Karpas-422 (cell line): Measurements from ENCODE around the gene POLN. TPM values are rescaled to one million over a fixed set of nuclear protein-coding genes. Genes with fewer than 3 reads are reported as not detected.

Experiments
- DNase-seq: peaks from one replicate; pipeline ENCODE4 v3.0.0-alpha.2; 2015
- H2AFZ ChIP-seq: fragments of 200-600 bp; sonication (generic); 2 replicates; pipeline ENCODE4 v1.6.1; 2014; ENCODE audit warnings: antibody characterized with exemption, low read length, mixed read lengths
- H3K27ac ChIP-seq: fragments of 200-600 bp; sonication (generic); 2 replicates; pipeline ENCODE4 v1.5.1; 2014; ENCODE audit warnings: mild to moderate bottlenecking, low read length, moderate library complexity
- H3K27me3 ChIP-seq: fragments of 200-600 bp; sonication (generic); 2 replicates; pipeline ENCODE4 v1.6.1; 2014; ENCODE audit warnings: low read length, mixed read lengths
- H3K36me3 ChIP-seq: fragments of 200-600 bp; sonication (generic); 2 replicates; pipeline ENCODE4 v1.6.1; 2014; ENCODE audit warnings: low read length, mixed read lengths; ENCODE audit not compliant: insufficient read depth
- H3K4me1 ChIP-seq: fragments of 200-600 bp; sonication (generic); 2 replicates; pipeline ENCODE4 v1.6.1; 2014; ENCODE audit warnings: mild to moderate bottlenecking, low read length, mixed read lengths
- H3K4me2 ChIP-seq: fragments of 200-600 bp; sonication (generic); 2 replicates; pipeline ENCODE4 v1.6.1; 2014; ENCODE audit warnings: low read length, low read depth, mild to moderate bottlenecking; ENCODE audit not compliant: poor library complexity, severe bottlenecking
- H3K4me3 ChIP-seq: fragments of 200-600 bp; sonication (generic); 2 replicates; pipeline ENCODE4 v1.5.1; 2014; ENCODE audit warnings: mild to moderate bottlenecking, antibody characterized with exemption, low read length, mixed read lengths
- H3K79me2 ChIP-seq: fragments of 200-600 bp; sonication (generic); 2 replicates; pipeline ENCODE4 v1.6.1; 2014; ENCODE audit warnings: mild to moderate bottlenecking, low read length, mixed read lengths
- H3K9ac ChIP-seq: fragments of 200-600 bp; sonication (generic); 2 replicates; pipeline ENCODE4 v1.6.0; 2014; ENCODE audit warnings: low read length
- H3K9me2 ChIP-seq: fragments of 200-600 bp; sonication (generic), shearing (Covaris generic); replicated peaks from 2 replicates; pipeline ENCODE4 v1.6.0; 2014; ENCODE audit warnings: mild to moderate bottlenecking, low read length, moderate library complexity; ENCODE audit not compliant: insufficient read depth
- H3K9me3 ChIP-seq: fragments of 300-700, 200-600 bp; sonication (generic); 2 replicates; pipeline ENCODE4 v1.6.1; 2014; ENCODE audit warnings: low read length, mixed read lengths
- H4K20me1 ChIP-seq: fragments of 200-600 bp; sonication (generic); 2 replicates; pipeline ENCODE4 v1.6.1; 2014; ENCODE audit warnings: mild to moderate bottlenecking, antibody characterized with exemption, low read length, low read depth; ENCODE audit not compliant: insufficient read depth
- total RNA-seq: library from RNA; depleted of rRNA; stranded (reverse); fragments of >200 nt; shearing (Covaris generic); gene quantifications from 2 replicates; pipeline ENCODE4 v1.2.3, GENCODE V29; 2014; ENCODE audit warnings: low replicate concordance

The POLN gene
- total RNA-seq, 1 experiment from 2014 or later: 4.3 TPM

DNA sequence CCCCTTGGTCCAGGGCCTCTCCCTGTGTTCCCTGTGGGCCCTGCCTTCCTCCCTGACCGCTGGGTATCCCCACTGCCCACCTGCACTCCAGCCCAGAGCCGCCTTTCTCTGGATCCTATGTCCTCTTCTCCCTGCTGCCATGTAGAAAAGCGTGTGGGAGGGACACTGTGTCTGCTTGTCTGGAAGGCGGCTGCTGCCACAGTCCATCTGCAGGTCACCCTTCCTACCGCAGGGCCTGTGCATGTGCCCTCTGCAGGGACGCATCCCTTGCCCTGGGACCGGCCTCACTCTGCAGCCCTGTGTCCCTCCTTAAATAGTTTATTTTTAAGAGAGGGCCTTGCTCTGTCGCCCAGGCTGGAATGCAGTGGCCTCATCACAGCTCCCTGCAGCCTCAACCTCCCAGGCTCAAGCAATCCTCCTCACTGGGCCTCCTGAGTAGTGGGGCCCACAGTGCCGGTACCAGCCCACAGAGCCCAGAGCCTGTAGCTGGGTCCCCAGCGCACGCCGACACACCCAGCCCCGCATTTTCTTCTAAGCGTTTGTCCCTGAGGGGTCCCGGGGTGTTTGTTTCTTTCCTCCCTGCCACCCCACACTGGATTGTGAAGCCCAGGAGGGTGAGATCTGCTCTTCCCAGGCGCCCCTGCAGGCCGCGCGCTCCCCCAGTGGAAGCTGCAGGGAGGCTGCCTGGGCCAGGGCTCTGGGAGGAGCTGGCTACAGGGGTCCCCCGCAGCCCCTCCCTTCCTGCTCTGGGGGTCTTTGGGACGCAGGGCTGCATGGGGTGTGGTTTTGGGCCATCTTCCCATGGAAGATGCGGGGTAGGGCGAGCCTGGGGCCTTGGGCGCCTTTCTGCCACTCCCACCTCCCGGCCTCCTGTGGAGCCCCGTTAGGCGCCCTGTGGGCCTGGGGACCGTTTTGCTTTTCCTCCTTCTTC is 195.6 kb downstream of the POLN start:
- H3K9ac ChIP-seq: no peak overlapping the region
- H3K4me1 ChIP-seq: peaks cover 9% of the 10 kb centered on the region
- peaks cover 7% of the 10 kb centered on the region; the same call in 1 of the 2 replicates for H4K20me1 ChIP-seq
- no peak overlapping the region for H3K4me3 ChIP-seq
- H3K4me2 ChIP-seq: no peak overlapping the region
- no peaks in the 10 kb centered on the region for H3K9me2 ChIP-seq
- no peak overlapping the region for H2AFZ ChIP-seq
- no peaks in the 10 kb centered on the region for H3K36me3 ChIP-seq
- no peak overlapping the region for H3K27ac ChIP-seq
- H3K27me3 ChIP-seq: no peaks in the 10 kb centered on the region
- no peak for DNase-seq
- no peaks in the 10 kb centered on the region for H3K9me3 ChIP-seq
- H3K79me2 ChIP-seq: no peaks in the 10 kb centered on the region

- H2AFZ ChIP-seq: no peak overlapping the region
- peaks cover 7% of the 10 kb centered on the region; the same call in 1 of the 2 replicates for H4K20me1 ChIP-seq
- H3K4me1 ChIP-seq: peaks cover 9% of the 10 kb centered on the region
- H3K27ac ChIP-seq: no peak overlapping the region
- H3K9ac ChIP-seq: no peak overlapping the region
- peak; percentile 51 for DNase-seq
- no peak overlapping the region for H3K4me3 ChIP-seq
- no peaks in the 10 kb centered on the region for H3K36me3 ChIP-seq
- H3K27me3 ChIP-seq: no peaks in the 10 kb centered on the region
- no peaks in the 10 kb centered on the region for H3K9me2 ChIP-seq
- no peaks in the 10 kb centered on the region for H3K79me2 ChIP-seq
- no peak overlapping the region for H3K4me2 ChIP-seq
- no peaks in the 10 kb centered on the region for H3K9me3 ChIP-seq
Observed at GRCh38 chr4:2045518-2045951, 196.4 kb downstream of the POLN start.

DNA sequence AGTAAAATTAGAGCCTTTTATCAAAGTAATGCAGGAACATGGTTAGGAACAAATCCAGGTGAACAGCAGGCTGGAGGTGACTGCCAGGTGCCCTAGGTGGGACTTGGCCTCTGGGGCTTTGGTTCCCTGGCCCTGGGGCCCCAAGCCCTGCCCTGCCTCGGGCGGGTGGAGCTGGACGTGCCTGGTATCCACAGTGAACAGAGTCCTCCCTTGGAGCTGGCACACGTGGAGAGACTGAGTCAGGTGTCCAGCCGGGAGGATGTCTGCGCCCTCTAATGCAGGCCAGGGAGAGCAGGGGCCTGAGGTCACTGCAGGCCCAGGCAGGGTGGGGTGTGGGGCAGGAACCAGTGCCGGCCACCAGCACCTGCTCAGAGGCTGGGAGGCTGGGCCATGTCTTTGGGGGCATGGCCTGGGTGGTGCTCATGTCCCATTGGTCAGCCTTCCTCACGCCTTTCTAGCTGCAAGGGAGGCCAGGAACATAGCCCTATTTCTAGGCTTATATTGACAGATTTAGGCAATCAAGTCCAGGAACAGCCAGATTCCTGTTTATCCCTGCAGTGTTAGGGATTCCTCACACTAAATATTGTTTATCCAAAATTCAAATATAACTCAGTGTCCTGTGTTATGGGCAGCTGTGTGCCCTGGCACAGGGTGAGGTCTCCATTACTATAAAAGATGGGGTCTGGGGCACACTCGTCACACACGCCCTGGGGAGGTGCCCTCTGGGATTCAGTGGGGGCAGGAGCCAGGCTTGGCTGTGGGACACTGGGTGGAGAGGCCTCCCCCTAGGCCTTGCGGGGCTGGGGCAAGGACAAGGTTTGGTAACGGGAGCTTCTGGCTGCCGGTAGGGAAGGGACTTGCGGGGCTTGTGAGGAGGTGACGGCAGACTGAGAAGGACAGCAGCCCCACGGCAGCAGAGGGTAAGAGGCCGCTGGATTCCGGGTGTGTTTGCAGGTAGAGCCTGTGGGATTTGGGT is 197.1 kb downstream of the POLN start:
- no peaks in the 10 kb centered on the region for H3K9me2 ChIP-seq
- H2AFZ ChIP-seq: no peak overlapping the region
- H3K36me3 ChIP-seq: no peaks in the 10 kb centered on the region
- peaks cover 7% of the 10 kb centered on the region; the same call in 1 of the 2 replicates for H4K20me1 ChIP-seq
- H3K9me3 ChIP-seq: no peaks in the 10 kb centered on the region
- no peak overlapping the region for H3K9ac ChIP-seq
- H3K27ac ChIP-seq: no peak overlapping the region
- H3K4me2 ChIP-seq: no peak overlapping the region
- peaks cover 9% of the 10 kb centered on the region for H3K4me1 ChIP-seq
- H3K4me3 ChIP-seq: no peak overlapping the region
- H3K79me2 ChIP-seq: no peaks in the 10 kb centered on the region
- no peak for DNase-seq
- H3K27me3 ChIP-seq: no peaks in the 10 kb centered on the region

DNA sequence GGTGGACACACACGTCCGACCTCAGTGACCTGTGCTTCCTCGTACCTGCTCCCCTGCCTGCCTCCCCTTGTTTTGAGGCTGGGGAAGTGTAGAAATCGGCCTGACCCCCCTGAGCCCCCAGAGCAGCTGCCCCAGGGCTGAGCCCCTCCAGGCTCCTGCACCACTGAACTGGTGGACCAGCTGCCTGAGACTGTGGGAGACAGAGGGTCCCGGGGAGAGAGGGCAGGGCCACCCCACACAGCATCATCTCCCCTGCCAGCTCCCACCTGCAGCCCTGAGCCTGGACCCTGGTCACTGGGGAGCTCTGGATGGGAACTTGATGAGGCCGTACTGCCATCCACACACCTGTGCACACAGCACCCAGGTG is 197.8 kb downstream of the POLN start:
- no peaks in the 10 kb centered on the region for H3K27me3 ChIP-seq
- no peak overlapping the region for H3K9ac ChIP-seq
- no peak overlapping the region for H3K27ac ChIP-seq
- H3K4me2 ChIP-seq: no peak overlapping the region
- H3K36me3 ChIP-seq: no peaks in the 10 kb centered on the region
- peaks cover 9% of the 10 kb centered on the region for H3K4me1 ChIP-seq
- H3K9me3 ChIP-seq: no peaks in the 10 kb centered on the region
- no peak overlapping the region for H3K4me3 ChIP-seq
- H2AFZ ChIP-seq: no peak overlapping the region
- peaks cover 7% of the 10 kb centered on the region; the same call in 1 of the 2 replicates for H4K20me1 ChIP-seq
- H3K79me2 ChIP-seq: no peaks in the 10 kb centered on the region
- no peaks in the 10 kb centered on the region for H3K9me2 ChIP-seq
- DNase-seq: no peak

DNA sequence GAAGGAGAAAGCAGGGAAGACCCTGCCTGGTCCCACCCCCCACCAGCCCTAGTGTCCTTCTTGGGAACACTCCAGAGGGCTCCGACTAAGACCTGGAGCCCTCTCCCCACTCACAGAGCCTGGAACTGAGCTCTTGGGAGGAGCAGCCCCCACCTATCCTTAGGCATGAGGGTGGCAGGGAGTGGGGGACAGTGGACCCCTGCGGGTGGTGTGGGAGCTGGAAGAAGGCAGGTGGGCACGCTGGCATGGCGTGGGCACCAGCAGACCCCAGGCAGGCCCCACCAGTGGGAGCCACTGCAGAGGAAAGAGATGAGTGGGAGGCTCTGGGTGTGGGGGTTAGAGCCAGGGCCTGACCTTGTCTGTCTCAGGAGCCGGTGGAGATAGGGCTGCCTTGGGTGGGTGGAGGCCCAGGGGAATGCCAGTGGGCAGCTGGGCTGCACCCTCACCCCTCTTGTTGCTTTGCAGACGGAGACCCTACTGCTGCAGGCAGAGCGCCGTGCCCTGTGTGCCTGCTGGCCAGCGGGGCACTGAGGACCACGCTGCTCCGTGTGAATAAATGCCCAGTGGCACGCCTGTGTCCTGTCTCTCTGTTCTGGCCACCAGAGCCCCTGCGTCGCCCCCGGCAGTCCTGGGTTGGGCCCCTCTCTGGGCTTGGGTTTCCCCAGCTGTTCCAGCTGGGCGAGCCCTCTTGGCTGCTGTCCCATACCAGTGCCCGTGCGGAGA is 198.4 kb downstream of the POLN start:
- no peak overlapping the region for H3K9ac ChIP-seq

GRCh38 chr4:2042947-2043395 is 198.9 kb downstream of the POLN start:
- Histone ChIP-seq H3K9ac (peak overlapping the region; percentile 73; the same call in 1 of the 2 replicates), H3K4me3 (peak overlapping the region; percentile 75), H3K9me2 (no peaks in the 10 kb centered on the region), H3K9me3 (no peaks in the 10 kb centered on the region), H3K4me2 (peak overlapping the region; percentile 73), H3K27me3 (no peaks in the 10 kb centered on the region), H2AFZ (no peak overlapping the region), H3K79me2 (no peaks in the 10 kb centered on the region), H3K36me3 (no peaks in the 10 kb centered on the region), H4K20me1 (peaks cover 7% of the 10 kb centered on the region; the same call in 1 of the 2 replicates), H3K27ac (no peak overlapping the region), H3K4me1 (peaks cover 9% of the 10 kb centered on the region)
- no peak for DNase-seq

More for the DNA sequence above, 198.4 kb downstream of the POLN start:
- Histone ChIP-seq H2AFZ (no peak overlapping the region), H3K27me3 (no peaks in the 10 kb centered on the region), H3K79me2 (no peaks in the 10 kb centered on the region), H3K36me3 (no peaks in the 10 kb centered on the region), H3K9me2 (no peaks in the 10 kb centered on the region), H4K20me1 (peaks cover 7% of the 10 kb centered on the region; the same call in 1 of the 2 replicates), H3K4me3 (no peak overlapping the region), H3K4me2 (no peak overlapping the region), H3K4me1 (peaks cover 9% of the 10 kb centered on the region), H3K9me3 (no peaks in the 10 kb centered on the region), H3K27ac (no peak overlapping the region)
- no peak for DNase-seq

GRCh38 chr4:2042204-2042946 is 199.5 kb downstream of the POLN start:
- peak overlapping the region; percentile 75 for H3K4me3 ChIP-seq
- peak overlapping the region; percentile 73 for H3K4me2 ChIP-seq
- no peaks in the 10 kb centered on the region for H3K27me3 ChIP-seq
- peaks cover 7% of the 10 kb centered on the region; the same call in 1 of the 2 replicates for H4K20me1 ChIP-seq
- H3K9me3 ChIP-seq: no peaks in the 10 kb centered on the region
- peak; percentile 59 for DNase-seq
- H2AFZ ChIP-seq: 0 out of 2 replicates have a peak overlapping the region, but pooled peaks have one; percentile 57
- H3K79me2 ChIP-seq: no peaks in the 10 kb centered on the region
- H3K9ac ChIP-seq: peak overlapping the region; percentile 73
- H3K27ac ChIP-seq: no peak overlapping the region
- no peaks in the 10 kb centered on the region for H3K9me2 ChIP-seq
- no peaks in the 10 kb centered on the region for H3K36me3 ChIP-seq
- H3K4me1 ChIP-seq: peaks cover 9% of the 10 kb centered on the region
